ENCODE measurements around the gene SEMA3C.

The SEMA3C gene

DNA sequence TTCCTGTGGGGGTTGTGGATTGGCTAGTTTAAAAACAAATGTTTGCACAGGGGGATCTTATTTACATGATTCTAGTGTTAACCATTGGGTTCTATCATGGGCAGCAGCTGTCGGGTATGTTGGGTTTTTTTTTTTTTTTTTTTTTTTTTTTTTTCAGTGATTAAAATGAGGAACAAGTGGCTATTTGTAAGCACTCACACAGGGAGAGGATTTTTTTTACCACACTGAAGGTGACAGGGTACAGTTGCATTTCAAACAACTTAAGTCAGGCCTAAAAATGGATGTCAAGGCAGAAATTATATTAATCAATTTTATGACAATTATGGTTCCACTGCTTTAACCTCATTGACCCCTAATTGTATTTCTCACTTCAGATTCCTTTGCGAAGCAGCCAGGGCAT lies 187.6 kb downstream of the SEMA3C start:
- DNase-seq = no peak

DNA sequence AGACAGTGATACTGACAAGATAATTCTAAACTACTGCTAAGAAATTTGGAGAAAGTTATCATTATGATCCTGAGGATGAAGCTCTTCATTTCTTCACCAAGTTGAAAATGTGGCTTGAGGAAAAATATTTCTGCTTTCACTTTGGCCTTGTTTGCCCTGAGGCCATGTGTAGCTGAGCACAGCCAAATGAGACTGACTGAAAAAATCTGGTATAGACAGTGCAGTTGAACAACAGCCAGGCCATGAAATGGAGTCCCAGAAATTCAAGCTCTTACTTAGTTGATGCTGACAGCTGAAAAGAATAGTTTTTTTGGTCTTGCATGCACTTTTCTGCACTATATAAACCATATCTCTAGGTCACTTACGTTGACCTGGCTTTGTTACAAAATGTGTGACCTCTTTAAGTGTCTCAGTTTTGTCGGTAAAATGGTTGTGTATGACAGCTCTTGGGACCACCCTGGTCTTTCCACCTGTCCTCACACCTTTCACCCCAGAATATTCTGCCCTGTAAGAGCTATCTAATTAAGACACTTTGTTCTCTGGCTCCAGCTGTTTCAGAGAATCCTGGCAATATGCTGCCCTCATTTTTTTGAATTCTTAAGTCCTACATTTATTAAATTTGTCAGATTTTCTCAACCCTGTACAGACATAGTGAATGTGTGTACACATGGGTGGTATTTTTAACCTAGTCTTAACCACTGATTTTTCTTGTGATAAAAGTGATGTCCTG lies 189.1 kb downstream of the SEMA3C start:
- peak; percentile 73 for DNase-seq

DNA sequence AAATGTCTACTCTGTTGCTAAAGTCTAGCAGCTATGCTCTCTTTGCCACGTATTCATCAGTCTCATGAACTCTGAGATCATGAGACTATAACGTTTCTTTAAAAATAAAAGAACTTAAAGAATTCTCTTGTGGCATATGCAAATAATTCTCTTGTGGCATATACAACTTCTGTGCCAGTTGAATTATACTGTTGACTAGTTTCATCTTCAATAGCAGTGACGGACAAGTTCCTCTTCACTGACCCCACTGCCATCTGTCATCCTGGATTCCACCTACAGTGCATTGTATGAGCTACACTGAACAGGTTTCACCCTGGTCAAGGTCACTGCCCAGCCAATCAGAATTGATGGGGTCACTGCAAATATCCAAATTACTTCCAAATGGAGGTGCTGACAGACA lies 192.2 kb downstream of the SEMA3C start:
- no peak for DNase-seq

DNA sequence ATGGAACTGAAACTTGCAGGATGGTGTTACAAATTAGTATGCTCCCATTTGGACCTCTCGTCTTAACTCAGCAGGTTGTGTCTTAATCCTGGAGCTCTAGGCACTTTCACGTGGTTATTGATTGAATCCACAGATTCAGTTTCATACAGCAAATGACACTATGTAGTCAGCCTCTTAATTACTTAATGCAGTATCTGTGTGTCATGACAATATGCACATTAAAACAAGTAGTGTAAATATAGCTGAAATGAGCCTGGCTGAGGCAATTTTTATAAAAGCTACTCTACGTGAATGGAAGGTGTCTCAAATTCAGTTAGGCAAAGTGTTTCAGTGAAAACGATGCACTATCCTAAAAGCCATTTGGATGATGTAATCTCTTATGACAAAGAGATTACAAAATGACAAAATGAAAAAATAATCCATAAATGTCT lies 193.7 kb downstream of the SEMA3C start:
- no peak for DNase-seq

DNA sequence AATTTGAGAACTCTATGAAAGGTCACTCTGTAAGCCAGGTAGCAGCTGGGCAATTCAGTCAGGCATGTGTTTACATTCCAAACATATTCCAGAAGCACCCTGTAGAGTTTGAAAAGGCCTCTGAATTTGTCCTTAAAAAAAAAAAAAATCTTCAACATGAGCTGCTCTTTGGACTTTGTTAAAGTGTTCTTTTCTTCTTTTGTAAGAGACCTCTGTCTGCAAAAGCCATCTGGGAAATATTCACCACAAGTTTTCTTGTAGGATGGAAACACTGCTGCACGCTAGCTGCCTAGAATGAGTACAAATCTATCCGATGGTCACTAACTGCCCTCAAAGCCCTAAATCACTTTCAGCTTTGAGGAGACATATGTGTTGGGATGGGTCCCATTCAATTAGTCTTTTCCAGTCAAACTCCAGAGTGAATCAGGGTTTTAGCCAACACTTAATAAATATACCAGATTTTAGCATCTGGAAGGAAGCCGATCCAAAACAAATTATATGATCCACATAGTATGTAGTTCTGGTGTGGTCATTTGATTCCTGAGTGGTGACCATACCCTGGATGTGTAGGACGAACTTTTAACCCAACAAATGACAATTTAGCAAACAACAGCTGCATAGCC lies 194.5 kb downstream of the SEMA3C start:
- DNase-seq = peak; percentile 73

DNA sequence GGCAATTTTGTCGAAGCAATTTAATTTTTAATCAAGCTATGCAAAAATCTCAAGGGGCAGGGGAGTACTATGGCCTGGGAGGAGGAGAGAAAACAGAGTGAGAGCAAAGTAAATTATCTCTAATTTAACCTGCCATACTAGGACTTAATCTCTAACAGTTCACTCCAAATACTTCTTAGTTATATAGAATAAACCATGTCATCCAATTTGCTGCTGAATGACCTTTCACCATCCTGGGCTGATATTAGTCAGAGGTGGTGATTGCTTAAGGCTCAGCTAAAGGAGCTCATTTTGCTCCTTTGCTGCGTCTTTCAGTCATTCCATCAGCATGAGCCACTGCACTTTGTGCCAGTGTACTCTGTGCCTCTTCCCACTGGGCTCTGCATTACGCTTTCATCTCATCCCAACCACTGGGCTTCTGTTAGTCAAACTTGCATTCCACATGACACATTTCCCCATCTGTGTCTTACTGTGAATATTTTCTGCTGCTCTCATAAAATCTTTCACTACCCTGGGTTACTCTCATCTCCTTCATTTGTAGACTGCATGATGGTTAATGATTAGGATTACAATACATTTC lies 196.1 kb downstream of the SEMA3C start:
- DNase-seq = peak; percentile 53

DNA sequence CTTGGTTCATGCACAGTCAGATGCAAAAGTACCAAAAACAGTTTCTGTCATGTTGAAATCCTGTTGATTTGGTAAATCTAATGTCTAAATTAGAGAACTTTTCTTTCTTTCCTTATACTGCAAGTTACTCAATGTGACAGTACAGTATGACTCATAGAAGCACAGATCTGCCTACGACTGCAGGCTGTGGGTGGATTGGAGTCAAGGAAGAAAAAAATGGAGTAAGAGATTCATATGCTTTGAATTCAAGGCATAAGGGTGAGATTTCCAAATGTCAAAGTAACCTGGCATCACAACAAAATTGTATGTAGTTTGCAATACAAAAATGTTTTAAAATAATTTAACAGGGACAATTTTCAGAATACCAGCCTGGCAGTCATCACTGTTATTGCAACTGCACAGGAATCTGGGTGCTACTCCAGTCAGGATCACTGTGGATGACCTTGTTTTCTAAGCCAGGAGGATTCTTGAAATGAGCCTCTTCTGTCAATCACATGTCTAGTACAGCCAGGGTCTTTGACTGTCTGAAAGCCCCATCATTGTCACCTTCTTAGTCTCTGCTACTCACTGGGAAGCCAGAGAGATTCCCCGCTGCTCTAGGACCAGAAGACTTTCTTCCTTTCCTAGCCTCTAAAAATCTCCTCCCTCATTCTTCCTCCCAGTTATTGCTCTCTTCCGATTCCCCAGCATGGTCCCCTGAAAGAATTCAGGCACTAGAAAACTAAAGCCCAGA lies 196.8 kb downstream of the SEMA3C start:
- DNase-seq = no peak

DNA sequence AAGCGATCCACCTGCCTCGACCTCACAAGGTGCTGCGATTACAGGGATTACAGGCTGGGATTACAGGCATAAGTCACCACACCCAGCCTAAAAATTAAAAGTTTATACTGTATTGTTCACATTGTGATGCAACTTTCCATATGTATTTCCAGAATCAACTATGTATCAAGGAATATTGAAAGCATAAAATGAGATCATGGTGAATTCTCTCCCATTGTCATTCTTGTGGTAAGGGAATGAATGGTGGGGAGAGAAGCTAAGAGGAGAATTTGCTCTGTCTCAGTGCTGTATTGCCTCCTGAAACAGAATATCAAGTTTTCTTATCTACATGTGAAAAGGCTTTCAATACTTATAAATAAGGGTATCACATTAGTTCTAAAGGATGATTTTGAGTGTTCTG lies 198.7 kb downstream of the SEMA3C start:
- DNase-seq = no peak

DNA sequence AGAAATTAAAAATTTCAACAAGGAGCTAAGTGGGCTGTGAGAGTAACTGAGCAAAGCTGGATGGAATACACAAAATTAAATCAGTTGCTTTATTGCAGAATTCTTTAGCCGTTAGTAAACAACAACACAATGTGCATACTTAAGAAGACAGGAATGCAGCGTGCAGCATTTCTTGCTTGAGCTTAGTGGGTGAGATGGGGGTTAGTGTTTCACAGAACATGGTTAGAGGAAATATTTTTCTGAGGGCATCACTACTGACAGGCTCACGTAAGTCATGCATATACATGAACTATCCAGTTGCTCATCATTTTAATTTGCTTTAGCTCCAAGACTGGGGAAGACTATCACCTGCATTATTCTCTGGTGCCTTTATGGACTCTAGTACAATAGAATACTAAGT lies 199.6 kb downstream of the SEMA3C start:
- DNase-seq = no peak

DNA sequence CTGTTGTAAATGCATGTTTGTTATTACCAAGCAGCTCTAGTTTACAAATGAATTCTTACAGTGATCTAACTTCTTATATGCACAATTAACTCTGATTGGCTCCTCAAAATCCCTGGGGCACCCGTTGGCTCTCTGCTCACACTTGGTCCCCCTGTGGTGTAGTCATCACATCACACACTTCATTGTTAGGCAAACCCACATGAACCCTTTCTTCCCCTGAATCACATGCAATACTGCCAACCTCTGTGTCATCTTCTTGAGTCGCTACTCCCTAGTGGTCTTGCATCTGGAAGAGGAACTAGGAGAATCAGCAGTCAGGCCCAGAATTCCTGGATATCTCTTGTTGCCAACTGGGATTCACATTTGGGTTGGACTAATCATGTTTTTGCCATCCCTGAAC lies 207.3 kb downstream of the SEMA3C start:
- DNase-seq = peak; percentile 80

DNA sequence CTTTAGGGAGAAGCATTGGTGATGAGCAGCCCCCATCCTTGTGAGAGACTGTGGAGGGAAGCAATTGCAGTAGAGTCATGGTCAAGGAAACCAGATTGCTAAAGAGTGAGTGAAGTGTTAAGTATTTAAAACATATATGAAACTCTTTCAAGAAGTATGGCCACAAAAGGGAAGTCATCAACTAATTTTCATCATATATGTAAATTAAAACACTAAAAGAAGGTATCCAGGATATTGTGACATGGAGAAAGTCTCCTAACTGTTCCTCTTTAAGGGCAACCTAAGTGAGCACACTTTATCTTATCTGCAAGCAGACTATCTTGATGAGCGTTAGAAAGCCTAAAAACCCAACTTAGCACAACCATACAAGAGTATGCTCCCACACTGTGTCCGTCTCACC lies 210.7 kb downstream of the SEMA3C start:
- DNase-seq = no peak

DNA sequence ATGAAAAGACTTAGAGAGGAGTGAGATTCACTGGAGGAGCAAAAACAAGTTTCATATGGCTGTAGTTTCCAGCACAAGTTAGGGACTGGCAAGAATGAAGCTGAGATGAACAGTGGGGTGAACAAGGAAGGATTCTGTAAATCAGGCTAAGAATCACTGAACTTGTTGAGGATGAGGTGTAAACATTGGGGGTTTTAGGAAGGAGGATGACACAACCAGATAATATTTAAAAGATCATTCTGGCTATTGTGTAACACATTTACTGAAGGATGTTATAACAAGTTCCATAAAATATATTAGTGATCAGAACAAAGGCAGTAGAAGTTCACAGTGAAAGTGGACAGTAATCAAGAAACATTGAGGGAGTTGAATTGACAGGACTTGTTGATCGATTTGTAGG lies 211.5 kb downstream of the SEMA3C start:
- DNase-seq = no peak

DNA sequence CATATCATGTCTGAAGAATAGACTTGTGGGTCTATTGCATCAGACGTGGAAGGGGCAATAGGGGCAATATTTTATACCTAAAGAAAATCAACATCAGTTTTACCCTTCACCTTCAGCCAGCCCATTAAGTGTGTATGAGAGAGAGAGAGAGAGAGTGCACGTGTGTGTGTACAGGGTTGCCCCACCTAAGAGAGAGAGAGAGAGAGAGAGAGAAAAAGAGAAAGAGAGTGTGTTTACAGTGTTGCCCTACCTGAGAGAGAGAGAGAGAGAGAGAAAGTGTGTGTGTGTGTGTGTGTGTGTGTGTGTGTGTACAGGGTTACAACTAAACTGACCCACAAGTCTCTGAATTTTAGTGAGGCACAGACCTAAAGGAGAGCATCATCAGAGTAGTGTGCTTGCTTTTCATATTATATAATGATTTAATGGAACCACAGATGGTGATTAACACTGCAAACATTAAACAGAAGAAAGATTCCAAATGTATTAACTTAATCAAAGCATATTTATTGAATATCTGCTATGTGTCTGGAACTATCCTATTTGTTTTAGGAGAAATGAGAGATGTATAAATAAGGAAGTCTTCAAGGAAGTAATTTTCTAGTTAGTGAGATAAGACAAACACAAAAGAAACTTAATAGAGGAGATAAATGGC lies 213.6 kb downstream of the SEMA3C start:
- DNase-seq = no peak

DNA sequence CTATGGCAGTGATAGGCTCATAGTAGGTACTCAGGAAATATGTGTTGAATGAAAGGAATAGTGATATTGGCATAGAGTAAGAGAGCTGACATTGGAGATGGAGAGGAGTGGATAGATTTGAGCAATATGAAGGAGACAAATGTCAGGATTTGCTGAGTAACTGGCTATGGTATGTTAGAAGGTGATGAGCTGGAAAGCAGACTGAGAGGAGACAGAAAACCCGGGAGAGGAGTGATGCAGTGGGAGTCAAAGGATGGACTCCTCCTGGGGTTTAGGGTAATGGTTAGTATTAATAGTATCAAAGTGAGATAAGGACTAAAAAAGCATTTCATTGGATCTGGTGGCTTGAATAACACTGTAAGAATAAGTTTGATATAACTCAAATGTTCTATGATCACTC lies 215.6 kb downstream of the SEMA3C start:
- DNase-seq = no peak

DNA sequence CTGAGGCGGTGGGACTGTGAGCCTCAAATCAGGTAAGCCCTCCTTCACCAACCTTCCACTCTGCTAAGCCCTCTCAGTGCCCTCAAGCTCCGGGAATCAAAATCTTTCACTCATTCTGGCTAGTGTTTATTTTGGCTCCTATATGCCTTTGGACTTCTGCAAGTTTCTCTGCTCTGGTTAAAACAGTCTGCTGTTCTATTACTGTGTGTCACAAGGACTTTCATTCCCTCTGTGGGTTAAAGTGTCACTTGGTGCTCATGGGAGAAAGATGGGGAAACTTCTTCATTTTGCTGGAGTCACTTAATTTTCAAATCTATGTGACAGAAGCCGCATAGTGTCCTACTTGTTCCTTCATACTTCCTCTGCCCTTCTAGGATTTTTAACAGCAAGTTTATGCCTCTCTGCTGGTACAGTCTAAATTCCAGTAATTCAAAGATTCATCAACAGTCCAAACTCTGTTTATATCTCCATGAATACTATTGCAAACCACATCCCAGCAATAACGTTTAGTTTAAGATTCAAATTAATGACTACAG lies 219.1 kb downstream of the SEMA3C start:
- DNase-seq = no peak

DNA sequence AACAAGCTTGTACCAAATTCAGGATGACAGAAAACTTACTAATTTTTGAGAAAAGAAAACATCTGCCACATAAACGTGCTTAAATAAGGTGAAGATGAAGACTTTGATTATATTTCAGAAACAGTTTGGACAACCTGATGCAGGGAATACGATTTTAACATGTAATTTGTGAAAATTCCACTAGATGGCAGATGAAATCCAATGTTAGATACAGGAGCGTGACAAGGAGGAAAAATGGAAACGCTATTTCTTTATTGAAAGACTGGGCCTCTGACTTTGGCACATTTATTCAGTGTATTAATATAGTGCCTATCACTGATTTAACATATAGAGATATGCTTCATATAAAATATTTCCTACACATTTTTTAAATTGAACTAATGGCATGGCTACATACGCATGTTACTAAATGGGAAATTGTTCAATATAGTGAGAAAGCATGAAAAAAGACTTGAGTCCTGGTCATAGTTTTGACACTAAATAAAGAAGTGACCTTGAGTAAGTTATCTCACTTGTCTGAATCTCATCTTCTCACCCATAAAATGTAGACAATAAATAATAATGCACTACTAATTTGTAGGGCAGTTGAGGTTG lies 219.7 kb downstream of the SEMA3C start:
- no peak for DNase-seq
